Renal cortical epithelial cell (primary cell): Measurements from ENCODE around the gene CD2. TPM values are rescaled to one million over a fixed set of nuclear protein-coding genes. Genes with fewer than 3 reads are reported as not detected.
A peak's percentile ranks its signal among the peaks of the same experiment; 100 is the strongest.

ENCODE experiments used
- DNase-seq: peaks from one replicate; pipeline ENCODE4 v3.0.0-alpha.2; 2011; ENCODE audit warnings: low read depth
- total RNA-seq: library from RNA; depleted of rRNA; stranded (reverse); fragments of >200 nt; gene quantifications from 2 replicates; pipeline ENCODE4 v1.2.3, GENCODE V29; 2014

CD2 gene, protein sequence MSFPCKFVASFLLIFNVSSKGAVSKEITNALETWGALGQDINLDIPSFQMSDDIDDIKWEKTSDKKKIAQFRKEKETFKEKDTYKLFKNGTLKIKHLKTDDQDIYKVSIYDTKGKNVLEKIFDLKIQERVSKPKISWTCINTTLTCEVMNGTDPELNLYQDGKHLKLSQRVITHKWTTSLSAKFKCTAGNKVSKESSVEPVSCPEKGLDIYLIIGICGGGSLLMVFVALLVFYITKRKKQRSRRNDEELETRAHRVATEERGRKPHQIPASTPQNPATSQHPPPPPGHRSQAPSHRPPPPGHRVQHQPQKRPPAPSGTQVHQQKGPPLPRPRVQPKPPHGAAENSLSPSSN
- total RNA-seq = not detected in 2 replicates

DNA sequence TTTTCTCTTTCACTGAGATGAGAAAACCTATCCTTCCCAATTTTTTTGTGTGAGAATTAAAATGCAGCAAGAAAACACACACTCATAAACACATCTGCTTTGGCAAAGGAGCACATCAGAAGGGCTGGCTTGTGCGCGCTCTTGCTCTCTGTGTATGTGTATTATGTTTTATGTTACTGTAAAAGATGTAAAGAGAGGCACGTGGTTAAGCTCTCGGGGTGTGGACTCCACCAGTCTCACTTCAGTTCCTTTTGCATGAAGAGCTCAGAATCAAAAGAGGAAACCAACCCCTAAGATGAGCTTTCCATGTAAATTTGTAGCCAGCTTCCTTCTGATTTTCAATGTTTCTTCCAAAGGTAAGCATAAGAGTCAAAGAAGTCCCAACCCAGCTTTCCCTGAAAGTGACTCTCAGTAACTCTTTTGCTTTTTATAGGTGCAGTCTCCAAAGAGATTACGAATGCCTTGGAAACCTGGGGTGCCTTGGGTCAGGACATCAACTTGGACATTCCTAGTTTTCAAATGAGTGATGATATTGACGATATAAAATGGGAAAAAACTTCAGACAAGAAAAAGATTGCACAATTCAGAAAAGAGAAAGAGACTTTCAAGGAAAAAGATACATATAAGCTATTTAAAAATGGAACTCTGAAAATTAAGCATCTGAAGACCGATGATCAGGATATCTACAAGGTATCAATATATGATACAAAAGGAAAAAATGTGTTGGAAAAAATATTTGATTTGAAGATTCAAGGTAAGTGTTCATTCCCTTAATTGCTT is at the start of gene CD2:
Gene CD2, plus strand, starts transcription at position 233 of the 780 bp plus-strand sequence. Its CDS starts 63 bp downstream, at position 296.
- DNase-seq = no peak

DNA sequence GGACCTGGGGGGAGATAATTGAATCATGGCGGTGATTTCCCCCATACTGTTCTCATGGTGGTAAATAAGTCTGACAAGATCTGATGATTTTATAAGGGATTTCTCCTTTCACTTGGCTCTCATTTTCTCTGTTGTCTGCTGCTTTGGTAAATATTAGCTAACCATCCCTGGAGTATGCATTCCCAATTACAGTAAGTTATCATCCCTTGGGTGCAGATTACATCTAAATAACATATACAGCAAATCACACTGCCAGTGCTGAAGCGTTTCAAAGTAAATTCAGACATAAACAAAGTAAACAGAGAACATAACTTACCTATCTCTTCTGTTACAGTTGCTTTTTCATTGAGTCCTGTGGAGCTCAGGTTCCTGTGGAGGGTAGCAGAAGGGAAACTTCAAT is 48.1 kb upstream of the CD2 start:
- DNase-seq = no peak

DNA sequence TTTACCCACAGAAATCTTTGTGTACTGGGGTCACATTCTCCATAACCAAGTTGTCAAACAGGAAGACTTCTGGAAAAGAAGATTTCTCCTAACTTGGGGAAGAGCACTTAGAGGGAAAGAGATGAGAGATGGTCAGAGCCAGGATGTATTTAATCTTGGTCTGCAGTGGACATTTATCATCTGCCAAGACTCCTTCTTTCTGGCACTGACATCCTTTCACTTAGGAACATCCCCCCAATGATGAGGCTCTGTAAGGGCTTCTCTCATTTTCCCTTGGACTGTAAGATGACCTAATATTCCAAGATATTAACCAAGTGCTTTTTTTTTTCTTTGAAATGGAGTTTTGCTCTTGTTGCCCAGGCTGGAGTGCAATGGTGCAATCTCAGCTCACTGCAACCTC is 47.4 kb upstream of the CD2 start:
- DNase-seq = no peak

DNA sequence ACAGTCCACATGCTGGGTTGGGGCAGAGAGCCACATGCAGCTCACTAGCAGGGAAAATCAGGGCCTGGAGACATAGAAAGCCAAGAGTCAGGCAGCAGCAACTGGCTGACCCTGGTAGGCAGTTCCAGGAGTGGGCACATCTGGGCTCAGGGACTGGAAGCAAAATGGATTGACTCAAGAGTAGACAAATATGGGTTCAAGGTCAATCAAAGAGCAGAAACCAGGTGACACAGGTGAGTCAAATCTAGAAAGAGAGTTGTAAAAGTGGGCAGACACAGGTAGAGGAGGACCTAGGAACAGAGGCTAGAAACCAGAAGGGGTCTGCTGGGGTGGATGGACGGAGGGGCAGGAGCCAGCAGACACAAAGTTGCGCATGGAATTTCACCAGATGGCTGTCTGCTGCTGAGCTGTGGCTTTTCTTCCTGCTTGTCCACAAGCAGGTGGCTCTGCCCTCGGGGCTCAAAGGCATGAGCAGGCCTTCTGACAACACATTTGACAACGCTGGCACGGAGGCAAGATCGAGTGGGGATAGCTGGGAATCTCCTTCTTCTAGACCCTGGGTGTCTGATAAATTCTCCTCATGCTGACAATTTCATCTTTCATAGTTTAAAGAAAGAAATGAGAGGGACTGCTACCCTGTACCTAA is 45.9 kb upstream of the CD2 start:
- DNase-seq = no peak

DNA sequence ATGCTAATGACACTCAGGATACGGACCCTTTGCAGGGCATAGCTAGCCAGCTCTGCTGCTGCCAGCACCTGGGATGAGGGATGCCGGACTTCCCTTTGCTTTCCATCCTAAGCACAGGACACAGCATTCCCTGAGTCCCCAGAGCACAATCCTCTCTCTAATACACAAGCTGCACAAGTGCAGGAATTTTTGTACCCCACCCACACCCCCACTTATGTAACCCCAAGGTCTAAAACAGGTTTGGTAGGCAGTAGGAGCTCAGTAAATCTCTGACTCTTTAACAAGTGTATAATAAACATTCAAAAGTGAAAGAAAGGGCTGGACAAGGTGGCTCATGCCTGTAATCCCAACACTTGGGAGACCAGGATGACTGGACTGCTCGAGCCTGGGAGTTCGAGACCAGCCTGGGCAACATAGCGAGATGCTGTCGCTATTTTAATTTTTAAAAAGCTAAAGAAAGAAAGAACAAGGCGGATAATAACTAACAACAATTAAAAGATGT is 44.5 kb upstream of the CD2 start:
- DNase-seq = no peak

DNA sequence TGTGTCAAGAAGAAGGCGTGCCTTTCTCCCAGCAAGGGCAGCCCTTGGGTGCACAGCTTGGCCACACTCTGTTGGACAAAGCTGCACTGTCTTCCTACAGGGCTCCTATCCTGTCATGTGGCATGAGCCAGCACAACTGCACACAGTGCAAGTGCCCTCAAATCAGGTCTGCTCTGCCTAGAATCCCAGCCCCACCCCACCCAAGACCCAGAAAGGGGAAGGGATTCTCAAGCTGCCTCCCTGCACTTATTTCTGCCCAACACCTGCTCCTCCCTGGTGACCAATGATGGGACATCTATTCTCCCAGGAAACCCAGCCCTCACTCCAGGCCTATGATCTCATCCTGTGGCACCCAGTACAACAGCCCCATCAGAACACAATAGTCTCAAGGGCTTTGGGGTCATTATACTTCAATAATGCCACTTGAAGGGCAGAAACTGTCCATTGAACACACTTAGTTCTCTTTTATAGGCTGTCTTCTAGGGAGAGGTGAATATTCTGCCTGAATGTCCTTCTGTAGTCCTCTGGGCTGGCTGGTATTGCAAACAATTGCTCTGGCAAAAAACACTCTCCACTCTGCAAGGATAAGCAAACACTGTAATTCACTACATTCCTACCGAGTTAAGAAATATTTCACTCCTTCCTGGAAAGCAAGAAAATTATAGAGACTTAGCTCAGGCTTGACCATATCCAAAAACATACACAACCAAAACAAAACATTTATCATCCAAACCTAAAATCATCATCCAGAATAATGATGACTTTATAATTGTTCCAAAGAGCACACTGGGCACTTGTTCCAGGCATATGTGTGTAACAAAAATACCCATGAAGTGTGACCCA is 43.6 kb upstream of the CD2 start:
- no peak for DNase-seq

DNA sequence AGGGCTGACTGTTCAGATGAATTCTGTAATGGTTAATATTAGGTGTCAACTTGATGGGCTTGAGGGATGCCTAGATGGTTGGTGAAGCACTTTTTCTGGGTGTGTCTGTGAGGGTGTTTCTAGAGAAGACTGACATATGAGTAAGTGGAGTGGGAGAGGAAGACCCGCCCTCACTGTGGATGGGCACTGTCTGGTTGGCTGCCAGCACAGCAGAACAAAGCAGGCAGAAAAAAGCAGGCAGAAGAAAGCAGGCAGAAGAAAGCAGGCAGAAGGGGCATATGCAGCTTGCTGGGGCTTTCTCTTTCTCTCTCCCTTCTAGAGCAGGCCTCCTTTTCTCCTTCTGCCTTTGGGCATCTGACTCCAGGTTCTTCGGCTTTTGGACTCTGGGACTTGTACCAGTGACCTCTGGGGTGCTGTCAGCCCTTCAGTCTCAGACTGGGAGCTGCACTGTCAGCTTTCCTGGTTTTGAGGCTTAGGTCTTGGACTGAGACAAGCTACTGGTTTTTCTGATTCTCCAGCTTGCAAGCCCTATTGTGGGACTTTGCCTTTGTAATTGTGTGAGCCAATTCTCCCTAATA is 42.9 kb upstream of the CD2 start:
- peak; percentile 64 for DNase-seq

DNA sequence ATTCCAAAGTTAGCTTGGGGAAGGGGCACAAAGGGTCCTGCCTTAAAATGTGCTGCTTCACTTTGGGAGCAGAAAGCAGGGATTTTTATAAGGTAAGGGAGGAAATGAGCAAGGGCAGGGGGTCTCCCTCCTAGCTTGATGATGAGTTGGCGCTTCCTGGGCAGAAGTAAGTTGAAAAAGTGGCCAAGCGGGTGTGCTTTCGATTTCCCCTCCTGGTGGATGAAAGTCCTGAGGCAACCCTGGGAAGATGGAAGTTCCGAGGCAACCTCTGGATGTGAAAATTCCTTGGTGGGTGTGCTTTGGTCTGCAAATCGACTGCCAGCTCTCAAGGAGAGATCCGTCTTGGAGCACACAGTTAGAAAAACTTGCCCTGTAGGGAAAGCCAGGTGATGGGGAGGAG is 41.7 kb upstream of the CD2 start:
- DNase-seq = no peak

DNA sequence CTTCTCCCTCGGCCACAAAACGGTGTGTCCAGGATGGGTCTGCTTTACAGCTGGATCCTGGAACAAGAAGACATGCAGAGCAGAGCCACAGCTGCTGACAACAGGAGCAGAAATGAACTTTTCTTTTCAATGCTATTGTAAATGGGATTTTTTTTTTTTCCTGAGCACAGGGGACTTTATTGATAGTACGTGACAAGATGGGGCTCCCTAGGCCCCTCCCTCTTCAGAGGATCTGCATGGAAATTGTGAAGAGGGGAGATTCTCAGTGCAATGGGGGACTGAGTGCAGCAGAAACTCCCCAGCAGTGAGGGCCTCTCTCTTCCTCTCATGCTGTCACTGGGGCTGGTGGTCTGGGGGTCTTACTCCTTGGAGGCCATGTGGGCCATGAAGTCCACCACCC is 40.8 kb upstream of the CD2 start:
- no peak for DNase-seq

DNA sequence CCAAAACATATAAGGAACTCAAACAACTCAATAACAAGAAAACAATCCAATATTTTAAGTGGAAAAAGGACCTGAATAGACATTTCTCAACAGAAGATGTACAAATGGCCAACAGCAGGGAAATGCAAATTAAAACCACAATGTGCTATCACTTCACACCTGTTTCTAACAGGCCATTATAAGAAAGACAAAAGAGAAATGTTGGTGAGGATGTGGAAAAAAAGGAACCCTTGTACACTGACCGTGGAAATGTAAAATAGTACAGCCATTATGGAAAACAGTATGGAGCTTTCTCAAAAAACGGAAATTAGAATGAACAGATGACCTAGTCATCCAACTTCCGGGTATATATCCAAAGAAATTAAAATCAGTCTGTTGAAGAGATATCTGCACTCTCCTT is 37.8 kb upstream of the CD2 start:
- no peak for DNase-seq

DNA sequence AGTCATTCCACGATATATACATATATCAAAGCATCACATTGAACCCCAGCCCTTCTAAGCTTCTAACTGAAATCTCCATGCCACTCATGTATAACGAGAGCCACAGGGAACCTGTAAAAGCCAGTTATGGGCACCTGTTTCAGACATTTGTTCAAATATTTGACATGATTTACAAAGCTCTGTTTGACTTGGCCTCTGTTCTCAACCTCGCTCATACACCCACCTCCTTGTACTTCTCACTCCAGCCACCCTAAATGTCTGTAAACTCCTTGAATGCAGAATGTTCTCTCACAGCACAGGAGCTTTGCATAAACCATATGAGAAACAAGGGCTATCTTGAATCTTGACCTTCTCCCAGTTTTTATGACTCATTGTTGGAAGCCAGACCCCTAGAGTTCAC is 36.9 kb upstream of the CD2 start:
- DNase-seq = no peak

DNA sequence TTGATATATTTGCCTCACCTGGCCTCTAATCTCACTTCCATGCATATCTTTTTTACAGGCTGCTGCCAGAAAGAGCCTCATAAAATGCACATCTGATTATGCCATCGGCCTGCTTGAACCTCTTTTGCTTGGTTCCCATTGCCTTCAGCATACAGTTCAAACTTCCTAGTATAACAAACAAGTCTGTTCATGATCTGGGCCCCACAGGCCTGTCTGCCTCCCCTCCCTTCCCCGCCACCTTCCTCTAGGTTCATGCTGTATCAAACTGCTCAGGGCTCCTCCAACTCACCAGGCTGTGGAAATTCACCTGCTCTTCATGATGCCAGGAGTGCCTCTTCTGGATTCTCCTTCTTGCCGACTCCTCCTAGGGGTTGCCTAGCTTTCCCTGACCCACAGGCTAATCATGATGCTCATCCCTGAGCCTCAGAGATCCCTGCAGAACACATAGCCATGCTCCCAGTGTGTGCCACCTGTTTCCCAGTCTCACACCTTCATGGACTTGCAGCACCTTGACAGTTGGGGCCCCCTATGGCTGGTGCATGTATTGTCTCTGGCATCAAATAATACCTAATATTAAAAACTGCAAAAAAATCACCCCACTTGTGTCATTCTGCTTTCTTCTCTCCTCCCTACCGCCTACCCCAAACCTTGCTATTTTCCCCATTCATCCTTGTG is 33.7 kb upstream of the CD2 start:
- no peak for DNase-seq

DNA sequence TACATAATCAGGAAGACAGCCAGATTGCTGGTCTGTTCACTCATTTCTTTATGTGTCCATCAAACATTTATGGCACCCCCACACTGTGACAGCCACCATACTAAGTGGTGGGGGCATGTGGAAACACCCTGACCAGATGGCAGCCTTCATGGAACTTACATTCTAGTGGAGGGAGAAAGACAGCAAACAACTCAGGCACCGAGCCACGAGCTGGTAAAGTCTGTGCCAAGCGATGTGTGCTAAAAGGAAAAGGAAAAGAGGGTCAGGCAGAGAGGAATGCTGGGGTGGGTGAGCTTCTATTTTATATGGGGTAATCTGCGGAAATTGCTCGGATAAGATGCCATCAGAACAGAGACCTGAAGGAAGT is 33.2 kb upstream of the CD2 start:
- DNase-seq = no peak

DNA sequence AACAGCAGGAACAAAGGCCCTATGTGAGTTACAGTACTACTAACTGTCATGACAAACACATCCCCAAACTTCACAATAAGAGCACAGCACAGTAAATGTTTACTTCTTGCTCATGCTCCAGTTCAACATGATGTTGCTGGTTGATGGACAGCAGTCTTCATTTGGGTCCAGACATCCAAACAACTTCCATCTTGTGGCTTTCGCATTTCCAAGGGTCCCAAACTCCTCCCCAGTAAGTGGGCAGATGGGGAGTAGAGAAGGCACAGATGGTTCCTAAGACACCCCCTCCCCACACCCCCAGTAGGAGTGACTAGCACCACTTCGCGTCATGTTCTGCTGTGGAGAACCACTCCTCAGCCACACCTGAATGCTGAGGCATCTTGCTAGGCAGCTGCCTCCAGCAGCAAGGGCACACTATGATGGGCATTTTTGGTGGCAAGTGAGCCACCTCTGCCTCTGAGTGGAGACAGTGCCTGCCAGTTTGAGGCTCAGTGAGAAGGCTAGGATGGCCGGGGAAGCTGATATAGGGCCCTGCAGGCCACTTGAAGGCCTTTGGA is 32.7 kb upstream of the CD2 start:
- DNase-seq = no peak

DNA sequence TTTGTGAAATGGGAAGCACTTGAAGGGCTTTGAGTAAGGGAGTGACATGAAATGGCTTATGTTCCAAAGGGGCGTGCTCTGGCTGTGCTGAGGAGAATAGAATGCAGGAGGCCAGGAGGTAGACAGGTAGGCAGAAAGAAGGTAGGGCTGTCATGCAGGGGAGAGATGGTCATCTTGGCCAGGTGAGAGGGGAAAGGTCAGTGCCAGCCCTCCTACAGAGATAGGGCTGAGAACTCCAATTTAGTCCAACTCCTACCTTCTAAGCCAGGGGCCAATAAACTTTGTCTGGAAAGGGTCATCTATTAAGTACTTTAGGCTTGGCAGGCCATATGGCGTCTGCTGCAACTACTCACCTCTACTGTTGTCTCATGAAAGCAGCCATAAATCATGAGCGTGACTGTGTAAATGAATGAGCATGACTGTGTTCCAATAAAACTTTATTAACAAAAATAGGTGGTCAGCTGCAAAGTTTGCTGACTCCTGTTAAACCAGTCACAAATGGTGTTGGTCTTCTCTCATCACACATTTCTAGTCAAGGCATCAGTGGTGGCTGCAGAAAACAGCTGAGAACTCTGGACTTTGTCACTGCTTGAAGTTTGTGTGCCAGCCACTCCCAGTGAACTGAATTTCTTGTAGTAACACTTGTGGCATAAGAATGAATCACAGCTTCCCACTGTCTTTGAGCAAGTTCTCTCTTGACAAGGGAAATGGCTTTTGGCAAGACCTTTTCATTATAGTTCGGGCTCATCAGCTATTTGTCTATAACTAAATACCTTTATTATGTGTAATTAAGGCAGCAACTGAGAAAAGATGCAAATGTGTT is 32.0 kb upstream of the CD2 start:
- DNase-seq = peak; percentile 38

DNA sequence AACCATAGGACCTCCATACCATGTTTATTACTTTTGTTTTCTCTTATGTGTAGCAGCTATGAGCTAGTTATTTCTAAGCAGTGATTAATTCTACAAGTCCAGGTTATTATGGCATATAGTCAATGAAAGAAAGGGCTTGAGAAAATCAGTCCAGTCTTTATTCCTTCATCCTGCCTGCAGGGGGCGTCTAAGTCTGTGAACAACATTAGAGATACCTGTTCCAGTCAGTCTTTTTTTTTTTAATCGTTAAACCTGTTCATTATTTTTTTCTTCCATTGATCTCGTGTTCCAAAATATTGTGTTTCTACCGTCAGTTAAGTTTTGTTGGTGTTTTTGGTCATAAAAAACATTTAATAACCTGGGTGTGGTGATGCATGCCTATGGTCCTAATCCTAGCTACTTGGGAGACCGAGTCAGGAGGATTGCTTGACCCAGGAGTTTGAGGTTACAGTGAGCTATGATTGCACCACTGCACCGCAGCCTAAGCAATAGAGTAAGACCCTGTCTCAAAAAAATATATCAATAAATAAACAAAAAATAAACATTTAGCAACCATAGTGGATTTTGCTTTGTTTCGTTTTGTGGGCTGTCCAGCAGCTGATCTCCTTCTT is 29.4 kb upstream of the CD2 start:
- DNase-seq = peak; percentile 65

DNA sequence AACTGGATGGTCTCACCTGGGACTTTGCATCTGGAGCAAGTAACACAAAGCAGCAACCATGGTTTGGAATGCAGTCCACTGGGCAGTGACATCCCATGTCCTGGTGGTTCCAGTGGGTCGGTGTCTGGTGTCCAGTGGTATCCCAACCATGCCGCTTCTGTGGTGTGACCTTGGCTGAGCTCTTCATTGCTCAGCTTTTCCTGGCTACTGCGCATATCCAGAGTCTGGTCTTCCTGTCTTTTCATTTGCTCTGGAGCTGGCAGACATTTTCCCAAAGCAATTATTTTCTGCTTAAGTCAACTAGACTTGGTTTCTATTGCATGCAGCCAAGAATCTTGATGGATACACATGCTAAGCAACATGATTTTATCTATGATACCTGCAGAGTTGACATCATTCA is 28.4 kb upstream of the CD2 start:
- no peak for DNase-seq

DNA sequence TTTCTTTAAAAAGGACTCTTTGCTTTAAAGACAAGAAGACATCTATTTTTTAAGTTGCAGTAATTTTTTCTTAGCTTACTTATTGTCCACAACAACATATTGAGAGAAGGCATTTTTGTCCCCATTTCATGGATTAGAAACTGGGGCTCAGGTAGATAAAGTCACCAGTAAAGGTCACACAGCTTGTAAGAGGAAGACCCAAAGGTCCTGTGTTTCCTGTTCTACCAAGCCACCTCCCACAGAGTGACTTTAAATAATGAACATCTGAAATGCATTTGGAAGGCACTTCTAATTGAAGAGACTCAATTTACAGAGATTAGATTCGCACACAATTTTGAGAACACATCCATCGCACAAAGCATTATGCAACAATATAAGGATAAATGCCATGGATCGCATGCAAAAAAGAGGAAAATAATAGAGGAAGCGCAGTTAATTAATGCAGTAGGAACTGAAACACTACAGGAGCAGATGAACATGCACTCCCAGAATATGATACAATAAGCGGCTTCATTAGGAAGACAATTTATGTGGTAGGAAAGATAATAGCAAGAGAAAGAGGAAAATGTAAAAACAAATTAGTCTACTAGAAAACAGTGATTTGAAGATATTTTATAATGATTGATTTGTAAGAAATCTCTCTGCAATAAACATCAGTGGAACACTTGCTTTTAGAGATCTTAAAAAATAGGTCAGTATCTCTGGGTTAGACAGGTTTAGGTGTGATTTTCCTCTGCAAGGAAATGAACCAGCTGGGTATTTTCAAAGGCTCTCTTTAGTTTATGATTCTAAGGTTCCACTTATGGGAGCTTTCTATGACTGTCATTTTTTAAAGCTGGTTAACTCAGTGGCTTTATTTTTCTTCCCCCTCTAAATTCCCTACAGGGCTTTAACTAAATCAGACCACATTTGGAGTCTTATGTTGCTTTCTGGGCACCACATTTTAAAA is 27.1 kb upstream of the CD2 start:
- no peak for DNase-seq
